Endometrial microvascular endothelial cells (primary cell): ENCODE results near the gene LPAR6. TPM values are rescaled to one million over a fixed set of nuclear protein-coding genes. Genes with fewer than 3 reads are reported as not detected.

Experiments
- in situ Hi-C: cut with HindIII; loops from 2 replicates; pipeline ENCODE4 v1.10.0; 2017; ENCODE audit warnings: low sequenced_read_pairs, low pct_unique_long_range_greater_than_20kb; ENCODE audit errors: inconsistent ontology term
- total RNA-seq: library from RNA; depleted of rRNA; stranded (reverse); fragments of >200 nt; gene quantifications from one replicate; pipeline ENCODE4 v1.2.3, GENCODE V29; 2015; ENCODE audit errors: inconsistent ontology term

The LPAR6 gene
- total RNA-seq, 1 donor from 2014 or later: 7.5 TPM

GRCh38 chr13:48424212-48424611 lies 11.3 kb upstream of the LPAR6 start:
- in situ Hi-C loops: loop anchor here (25.0 kb wide), 1 partner anchor 138 kb away; no protein-coding TSS in a partner anchor

DNA sequence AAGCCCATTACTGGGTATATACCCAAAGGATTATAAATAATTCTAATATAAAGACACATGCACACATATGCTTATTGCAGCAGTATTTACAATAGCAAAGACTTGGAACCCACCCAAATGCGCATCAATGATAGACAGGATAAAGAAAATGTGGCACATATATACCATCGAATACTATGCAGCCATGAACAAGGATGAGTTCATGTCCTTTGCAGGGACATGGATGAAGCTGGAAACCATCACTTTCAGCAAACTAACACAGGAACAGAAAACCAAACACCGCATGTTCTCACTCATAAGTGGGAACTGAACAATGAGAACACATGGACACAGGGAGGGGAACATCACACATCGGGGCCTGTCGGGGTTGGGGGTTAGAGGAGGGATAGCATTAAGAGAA lies 9.1 kb upstream of the LPAR6 start:
- in situ Hi-C loops: loop anchor here (25.0 kb wide), 1 partner anchor 140 kb away; no protein-coding TSS in a partner anchor

DNA sequence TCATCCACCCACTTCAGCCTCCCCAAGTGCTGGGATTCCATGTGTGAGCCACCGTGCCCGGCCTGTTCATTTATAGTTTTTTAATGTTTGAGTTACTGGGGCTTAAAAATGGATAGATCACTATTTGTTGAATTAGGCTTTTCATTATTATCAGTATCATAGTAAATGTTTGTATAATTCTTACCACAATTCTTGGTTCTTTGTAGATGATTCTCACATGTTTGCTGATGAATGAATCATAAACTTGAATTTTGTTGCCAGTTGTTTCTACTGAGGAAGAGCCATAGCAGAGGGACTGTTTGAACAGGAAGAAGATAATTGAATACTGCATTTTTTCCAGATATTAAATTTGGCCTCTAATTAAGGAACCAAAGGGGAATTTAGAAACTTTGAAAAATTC lies 2.6 kb upstream of the LPAR6 start:
- in situ Hi-C loops: loop anchor here (25.0 kb wide), 1 partner anchor 147 kb away; no protein-coding TSS in a partner anchor

GRCh38 chr13:48414501-48414900 lies 1.6 kb upstream of the LPAR6 start:
- in situ Hi-C loops: loop anchor here (25.0 kb wide), 1 partner anchor 148 kb away; no protein-coding TSS in a partner anchor

- in situ Hi-C loops: loop anchor here (25.0 kb wide), 1 partner anchor 150 kb away; no protein-coding TSS in a partner anchor
Observed at GRCh38 chr13:48411841-48412531, 927 bp downstream of the LPAR6 start.

- in situ Hi-C loops: loop anchor here (25.0 kb wide), 1 partner anchor 151 kb away; no protein-coding TSS in a partner anchor
Observed at GRCh38 chr13:48411147-48411794, 1.6 kb downstream of the LPAR6 start.

GRCh38 chr13:48410199-48410598 lies 2.7 kb downstream of the LPAR6 start:
- in situ Hi-C loops: loop anchor here (25.0 kb wide), 1 partner anchor 152 kb away; no protein-coding TSS in a partner anchor

DNA sequence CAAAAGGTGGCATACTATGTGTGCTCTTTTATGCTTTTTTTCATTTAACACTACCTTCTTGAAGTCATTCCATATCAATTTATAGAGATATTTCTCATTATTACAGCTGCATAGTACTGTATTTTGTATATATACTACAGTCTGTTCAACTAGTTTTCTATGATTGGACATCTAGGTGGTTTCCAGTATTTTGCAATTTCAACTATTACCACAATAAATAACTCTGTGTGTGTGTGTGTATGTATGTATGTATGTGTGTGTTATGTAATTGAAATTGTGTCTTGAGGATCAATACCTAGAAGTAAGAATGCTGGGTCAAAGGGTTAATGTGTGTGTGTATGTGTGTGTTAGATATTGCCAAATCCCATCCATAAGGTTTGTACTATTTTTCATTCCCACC lies 7.0 kb downstream of the LPAR6 start:
- in situ Hi-C loops: loop anchor here (25.0 kb wide), 1 partner anchor 156 kb away; no protein-coding TSS in a partner anchor

- in situ Hi-C loops: loop anchor here (25.0 kb wide), 1 partner anchor 157 kb away; no protein-coding TSS in a partner anchor
Observed at GRCh38 chr13:48404952-48405351, 8.0 kb downstream of the LPAR6 start.

- in situ Hi-C loops: loop anchor here (25.0 kb wide), 1 partner anchor 158 kb away; no protein-coding TSS in a partner anchor
Observed at GRCh38 chr13:48403913-48404312, 9.0 kb downstream of the LPAR6 start.

DNA sequence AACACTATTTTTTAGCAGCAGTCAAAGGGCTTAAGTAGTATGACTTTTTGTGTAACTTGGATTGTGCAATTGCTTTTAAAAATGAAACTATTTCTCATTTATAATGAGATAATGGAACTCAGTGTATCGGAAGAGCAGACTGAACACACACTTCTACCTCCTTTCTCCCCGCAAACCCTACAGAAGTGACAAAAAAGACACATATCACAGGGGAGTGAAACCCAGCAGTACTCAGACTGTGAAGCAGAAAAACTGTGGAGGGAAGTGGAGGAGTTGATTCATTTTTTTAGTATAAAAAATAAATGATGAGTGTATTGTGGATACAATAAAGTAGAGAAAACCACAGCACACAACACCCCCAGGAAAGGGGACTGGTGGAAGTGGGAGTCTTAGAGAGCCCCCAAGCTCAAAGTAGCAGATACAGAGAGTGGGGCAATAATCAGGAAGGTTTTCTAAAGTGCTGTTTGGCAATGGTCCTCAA lies 9.7 kb downstream of the LPAR6 start:
- in situ Hi-C loops: loop anchor here (25.0 kb wide), 1 partner anchor 159 kb away; no protein-coding TSS in a partner anchor

DNA sequence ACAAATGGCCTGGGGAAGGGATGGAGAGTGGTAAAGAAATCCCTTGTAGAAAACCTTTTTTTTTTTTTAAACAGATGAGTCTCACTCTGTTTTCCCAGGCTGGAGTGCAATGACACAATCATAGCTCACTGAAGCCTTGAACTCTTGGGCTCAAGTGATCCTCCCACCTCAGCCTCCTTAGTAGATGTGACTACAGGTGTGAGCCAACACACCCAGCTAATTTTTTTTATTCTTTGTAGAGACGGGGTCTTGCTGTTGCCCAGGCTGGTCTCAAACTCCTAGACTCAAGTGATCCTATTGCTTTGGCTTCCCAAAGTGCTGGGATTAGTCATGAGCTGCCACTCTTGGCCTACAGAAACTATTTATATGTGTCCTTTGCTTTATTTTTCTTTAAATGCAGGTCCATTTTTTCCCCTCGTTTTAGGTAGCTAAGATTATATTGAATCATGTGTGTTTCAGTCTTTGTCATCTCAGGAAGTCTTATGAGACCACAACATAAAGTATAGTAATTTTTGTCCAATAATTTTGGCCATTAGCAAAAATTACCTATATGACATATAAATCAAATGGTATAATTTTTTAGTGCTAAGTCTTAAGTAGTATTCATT lies 10.5 kb downstream of the LPAR6 start:
- in situ Hi-C loops: loop anchor here (25.0 kb wide), 1 partner anchor 160 kb away; no protein-coding TSS in a partner anchor

GRCh38 chr13:48401480-48401879 lies 11.4 kb downstream of the LPAR6 start:
- in situ Hi-C loops: loop anchor here (25.0 kb wide), 1 partner anchor 161 kb away; no protein-coding TSS in a partner anchor

DNA sequence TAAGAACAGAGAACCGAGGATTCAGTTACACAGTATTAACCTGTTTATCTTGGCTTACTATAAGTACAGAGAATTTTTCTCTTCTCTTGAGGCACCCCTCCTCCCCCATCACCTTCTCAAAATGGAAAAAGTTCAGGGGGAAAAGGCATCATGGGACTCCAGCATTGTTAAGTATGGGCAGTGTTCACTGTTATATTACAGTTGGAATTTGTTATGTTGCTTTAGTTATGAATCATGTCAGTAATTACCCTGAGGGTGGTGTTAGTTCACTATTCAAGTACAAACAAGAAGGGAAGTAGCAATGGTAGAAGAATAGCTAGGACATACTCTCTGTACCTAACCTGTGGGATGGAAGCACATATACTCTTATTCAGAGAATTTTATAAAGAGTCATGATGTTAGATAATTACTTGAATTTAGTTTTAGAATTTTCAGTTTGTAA lies 12.0 kb downstream of the LPAR6 start:
- in situ Hi-C loops: loop anchor here (25.0 kb wide), 1 partner anchor 161 kb away; no protein-coding TSS in a partner anchor

DNA sequence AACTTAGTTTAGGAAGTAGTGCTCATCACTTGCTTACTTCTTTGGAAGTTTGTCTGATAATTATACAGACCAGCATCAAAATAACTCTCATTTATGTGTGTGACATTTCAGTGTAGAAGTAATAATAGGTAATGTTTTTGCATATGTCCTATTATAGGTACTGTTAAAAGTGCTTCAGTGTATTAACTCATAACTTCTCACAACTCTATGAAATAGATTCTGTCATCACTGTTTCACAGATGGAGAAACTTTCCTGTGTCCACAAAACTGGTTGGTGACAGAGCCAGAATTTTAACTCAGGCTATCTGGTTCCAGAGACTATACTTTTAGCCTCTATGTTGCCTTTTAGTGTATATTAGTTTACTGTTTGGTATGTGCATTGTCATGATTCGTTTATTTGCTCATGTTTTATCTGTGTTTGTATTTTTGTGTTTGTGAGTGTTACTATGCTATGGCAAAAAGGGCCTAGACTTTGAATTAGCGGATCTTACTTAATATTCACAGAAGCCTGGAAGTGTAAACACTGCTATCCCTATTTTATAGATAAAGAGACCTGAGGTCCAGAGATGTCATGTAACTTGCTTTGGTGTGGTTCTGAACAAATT lies 12.7 kb downstream of the LPAR6 start:
- in situ Hi-C loops: loop anchor here (25.0 kb wide), 1 partner anchor 162 kb away; no protein-coding TSS in a partner anchor

- in situ Hi-C loops: loop anchor here (10.0 kb wide), 1 partner anchor 96 kb away; no protein-coding TSS in a partner anchor
Observed at GRCh38 chr13:48398450-48399095, 14.3 kb downstream of the LPAR6 start.

DNA sequence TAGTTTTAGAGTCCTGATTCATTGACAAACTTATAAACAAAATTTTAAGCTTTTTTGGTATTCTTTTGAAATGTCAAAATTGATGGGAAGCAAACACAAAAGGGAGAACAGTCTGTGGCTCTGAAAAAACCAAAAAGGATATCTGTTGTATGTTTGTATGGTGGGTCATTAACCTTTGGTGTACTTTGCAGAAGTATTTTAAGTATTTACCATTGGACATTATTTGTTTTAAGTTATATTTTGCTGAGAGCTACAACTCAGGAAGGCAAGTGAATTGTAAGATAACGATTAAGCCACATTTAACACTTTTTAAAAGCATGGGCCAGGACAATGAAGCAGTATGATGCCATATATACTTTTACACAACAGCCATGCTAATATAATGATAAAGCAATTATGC lies 15.2 kb downstream of the LPAR6 start:
- in situ Hi-C loops: loop anchor here (10.0 kb wide), 1 partner anchor 97 kb away; no protein-coding TSS in a partner anchor

- in situ Hi-C loops: loop anchor here (10.0 kb wide), 1 partner anchor 101 kb away; no protein-coding TSS in a partner anchor
Observed at GRCh38 chr13:48393698-48394085, 19.2 kb downstream of the LPAR6 start.
